Activated naive CD8-positive, alpha-beta T cell treated with anti-CD3 and anti-CD28 coated beads, Interleukin-2, amount 50 U/mL, for 16 hours (primary cell): Measurements from ENCODE around the gene ABCG8.
"Not testable (repeated sequence)": the region's sequence is repeated elsewhere in the genome, so short reads cannot be mapped to it uniquely, and the experiment has no call there.

Experiments used
- DNase-seq: peaks from one replicate; pipeline ENCODE4 v3.0.0-alpha.2; 2020; ENCODE audit warnings: low read depth, low spot score

ABCG8 gene

GRCh38 chr2:43911136-43911790 is 72.5 kb downstream of the ABCG8 start:
- DNase-seq, result not testable (repeated sequence)

GRCh38 chr2:43924463-43924862 is 85.7 kb downstream of the ABCG8 start:
- DNase-seq, result no peak

- DNase-seq, result no peak
These were observed 86.7 kb downstream of the ABCG8 start for GRCh38 chr2:43925431-43925830.

- DNase-seq, result no peak
These were observed 88.7 kb downstream of the ABCG8 start for GRCh38 chr2:43927442-43927841.

- no peak for DNase-seq
These were observed 92.5 kb downstream of the ABCG8 start for GRCh38 chr2:43931293-43931692.
